ENCODE data around the gene BECN2. TPM values are rescaled to one million over a fixed set of nuclear protein-coding genes. Genes with fewer than 3 reads are reported as not detected.

The BECN2 gene
- total and polyA plus RNA-seq, 2 donors (not counting 3 experiments of a cell fraction or from before 2014, with no cell fraction given), result not detected

GRCh38 chr1:241932845-241933244 lies 24.7 kb upstream of the BECN2 start:
- Histone ChIP-seq H3K4me1 (ENCODE audit: control insufficient read depth, extremely low read depth, insufficient read depth, low read length) (no peaks in the 10 kb centered on the region), H3K4me2 (ENCODE audit: insufficient read depth, low read length) (no peak overlapping the region), H3K9ac (replicated peaks; ENCODE audit: extremely low read depth, insufficient read depth, low read length) (no peak overlapping the region), H3K79me2 (ENCODE audit: control insufficient read depth, insufficient read depth, low read length) (no peaks in the 10 kb centered on the region), H3K9me3 (replicated peaks; ENCODE audit: control insufficient read depth, insufficient read depth, low read length) (no peaks in the 10 kb centered on the region), H3K4me3 (replicated peaks in 1 of 3; ENCODE audit: insufficient read depth in 1 of 3, low read depth in 1 of 3, low read length in 3 of 3) (no peak overlapping the region), H3K27ac (ENCODE audit: insufficient read depth, low read depth, low read length) (no peak overlapping the region), H3K9me1 (replicated peaks; ENCODE audit: control insufficient read depth, extremely low read depth, insufficient read depth, low read length) (no peaks in the 10 kb centered on the region), H3K27me3 (ENCODE audit: control insufficient read depth in 2 of 2, insufficient read depth in 2 of 2, low read length in 2 of 2) (no peaks in the 10 kb centered on the region), H4K20me1 (replicated peaks; ENCODE audit: control insufficient read depth, extremely low read depth, insufficient read depth, low read length) (no peaks in the 10 kb centered on the region), H2AFZ (ENCODE audit: low read depth, low read length) (no peak overlapping the region), H3K36me3 (ENCODE audit: control insufficient read depth in 2 of 2, extremely low read depth in 1 of 2, insufficient read depth in 2 of 2, low read length in 2 of 2) (no peaks in the 10 kb centered on the region)
- FAIRE-seq (no peak), DNase-seq (ENCODE audit: low read depth, low spot score) (no peak)
- no peak for TF ChIP-seq FOS (IDR thresholded peaks at IDR 0.05; ENCODE audit: borderline replicate concordance, insufficient read depth, low read length)
- TF ChIP-seq CTCF (IDR thresholded peaks at IDR 0.05; ENCODE audit: extremely low read depth in 1 of 2, insufficient read depth in 1 of 2, low read depth in 1 of 2, low read length in 2 of 2), result no peak
- TF ChIP-seq GATA2 (IDR thresholded peaks at IDR 0.05; ENCODE audit: insufficient read depth, insufficient read length, low read depth, low read length), result no peak
- no peak for TF ChIP-seq EZH2 (IDR thresholded peaks at IDR 0.05; ENCODE audit: borderline replicate concordance, low read depth, low read length, severe bottlenecking)
- no peak for TF ChIP-seq POLR2A (IDR thresholded peaks at IDR 0.05; ENCODE audit: low read depth, low read length)
- TF ChIP-seq MAX (IDR thresholded peaks at IDR 0.05; ENCODE audit: insufficient read depth, insufficient read length), result no peak
- no peak for TF ChIP-seq MYC (IDR thresholded peaks at IDR 0.05; ENCODE audit: low read depth, low read length)
- TF ChIP-seq JUN (IDR thresholded peaks at IDR 0.05; ENCODE audit: borderline replicate concordance, insufficient read depth, insufficient read length, low read depth), result no peak
- TF ChIP-seq POLR2AphosphoS5 (IDR thresholded peaks at IDR 0.05; ENCODE audit: insufficient read depth, low read depth, low read length), result no peak
- dilution Hi-C loops (cut with MboI; ENCODE audit: extremely low pct_ligation_motif_present, low sequenced_read_pairs) (no loop called here), intact Hi-C loops (cut with micrococcal nuclease) (no loop called here)
- CTCF ChIA-PET, result no interaction called here
- POLR2A ChIA-PET, result no interaction called here
- BruUV-seq (replicated peaks), result no TSS peak
